Fibroblast of lung (primary cell): Measurements from ENCODE around the gene CCDC51.

ENCODE experiments used
- EZH2 ChIP-seq: IDR thresholded peaks from 2 replicates; pipeline ENCODE4 v1.5.1; 2012; ENCODE audit warnings: low read length, control low read depth, mild to moderate bottlenecking; ENCODE audit errors: missing control alignments
- TF ChIP-seq, protein P1 (sequence below), 2 donors: IDR thresholded peaks in 1 of 2; conservative IDR thresholded peaks in 1 of 2; 1 replicate in 1 of 2; 2 replicates in 1 of 2; pipeline ENCODE4 v1.5.1; 2011 to 2012; ENCODE audit warnings: low read length in 2 of 2, control low read depth in 1 of 2, inconsistent platforms in 1 of 2, low read depth in 1 of 2, mild to moderate bottlenecking in 1 of 2

DNA sequence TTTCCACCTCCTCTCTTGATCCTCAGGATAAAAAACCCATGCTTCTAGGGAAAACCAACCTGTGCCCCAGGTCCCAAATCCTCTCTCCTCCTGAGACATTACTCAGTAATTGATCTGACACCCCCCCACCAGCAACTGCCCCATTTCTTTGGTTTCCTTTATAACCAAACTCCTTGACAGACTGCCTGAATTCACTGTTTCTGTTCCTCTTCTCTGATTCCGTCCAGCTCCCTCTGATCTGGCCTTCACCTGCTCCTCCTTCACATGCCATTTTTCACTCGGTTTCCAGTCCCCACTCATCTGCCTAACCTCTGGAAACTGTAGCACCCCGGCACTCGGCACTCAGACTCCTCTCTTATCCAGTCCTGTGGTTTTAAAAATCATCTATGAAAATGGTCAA, 2.1 kb downstream of the CCDC51 start:
- TF ChIP-seq, protein P1, sequence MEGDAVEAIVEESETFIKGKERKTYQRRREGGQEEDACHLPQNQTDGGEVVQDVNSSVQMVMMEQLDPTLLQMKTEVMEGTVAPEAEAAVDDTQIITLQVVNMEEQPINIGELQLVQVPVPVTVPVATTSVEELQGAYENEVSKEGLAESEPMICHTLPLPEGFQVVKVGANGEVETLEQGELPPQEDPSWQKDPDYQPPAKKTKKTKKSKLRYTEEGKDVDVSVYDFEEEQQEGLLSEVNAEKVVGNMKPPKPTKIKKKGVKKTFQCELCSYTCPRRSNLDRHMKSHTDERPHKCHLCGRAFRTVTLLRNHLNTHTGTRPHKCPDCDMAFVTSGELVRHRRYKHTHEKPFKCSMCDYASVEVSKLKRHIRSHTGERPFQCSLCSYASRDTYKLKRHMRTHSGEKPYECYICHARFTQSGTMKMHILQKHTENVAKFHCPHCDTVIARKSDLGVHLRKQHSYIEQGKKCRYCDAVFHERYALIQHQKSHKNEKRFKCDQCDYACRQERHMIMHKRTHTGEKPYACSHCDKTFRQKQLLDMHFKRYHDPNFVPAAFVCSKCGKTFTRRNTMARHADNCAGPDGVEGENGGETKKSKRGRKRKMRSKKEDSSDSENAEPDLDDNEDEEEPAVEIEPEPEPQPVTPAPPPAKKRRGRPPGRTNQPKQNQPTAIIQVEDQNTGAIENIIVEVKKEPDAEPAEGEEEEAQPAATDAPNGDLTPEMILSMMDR (conservative IDR thresholded peaks at IDR 0.05 in 1 of 2, IDR thresholded peaks at IDR 0.05 in 1 of 2; ENCODE audit: low read depth in 1 of 2, low read length in 2 of 2), result no peak
- TF ChIP-seq EZH2, result no peak
